ENCODE measurements around the gene PRR19.

The PRR19 gene

GRCh38 chr19:42284066-42284501 lies 17.8 kb upstream of the PRR19 start:
- peak; percentile 96 for DNase-seq

GRCh38 chr19:42284591-42285341 lies 17.2 kb upstream of the PRR19 start:
- peak; percentile 65 for DNase-seq

- DNase-seq: no peak
These were observed 16.4 kb upstream of the PRR19 start for GRCh38 chr19:42285541-42285941.

- DNase-seq: no peak
These were observed 16.0 kb upstream of the PRR19 start for GRCh38 chr19:42285988-42286348.

- no peak for DNase-seq
These were observed 15.4 kb upstream of the PRR19 start for GRCh38 chr19:42286349-42287016.

GRCh38 chr19:42287017-42287826 lies 14.7 kb upstream of the PRR19 start:
- no peak for DNase-seq

GRCh38 chr19:42287827-42288107 lies 14.2 kb upstream of the PRR19 start:
- no peak for DNase-seq

GRCh38 chr19:42288387-42288786 lies 13.5 kb upstream of the PRR19 start:
- no peak for DNase-seq

- DNase-seq: no peak
These were observed 12.9 kb upstream of the PRR19 start for GRCh38 chr19:42288881-42289555.

GRCh38 chr19:42289556-42290041 lies 12.3 kb upstream of the PRR19 start:
- no peak for DNase-seq

- DNase-seq: no peak
These were observed 11.8 kb upstream of the PRR19 start for GRCh38 chr19:42290136-42290522.

GRCh38 chr19:42290523-42291434 lies 11.2 kb upstream of the PRR19 start:
- no peak for DNase-seq

- DNase-seq: no peak
These were observed 10.5 kb upstream of the PRR19 start for GRCh38 chr19:42291435-42291810.

GRCh38 chr19:42292042-42292960 lies 9.6 kb upstream of the PRR19 start:
- DNase-seq: no peak

GRCh38 chr19:42292963-42293362 lies 9.0 kb upstream of the PRR19 start:
- DNase-seq: no peak

GRCh38 chr19:42293540-42293939 lies 8.4 kb upstream of the PRR19 start:
- DNase-seq: no peak

GRCh38 chr19:42293948-42294347 lies 8.0 kb upstream of the PRR19 start:
- DNase-seq: no peak

GRCh38 chr19:42294471-42295137 lies 7.3 kb upstream of the PRR19 start:
- DNase-seq: no peak

- no peak for DNase-seq
These were observed 6.6 kb upstream of the PRR19 start for GRCh38 chr19:42295342-42295741.

GRCh38 chr19:42295831-42296525 lies 6.0 kb upstream of the PRR19 start:
- DNase-seq: peak; percentile 83
